Measurements from ENCODE around the gene GIN1. TPM values are rescaled to one million over a fixed set of nuclear protein-coding genes. Genes with fewer than 3 reads are reported as not detected.

Gene GIN1
- total and polyA plus RNA-seq, 4 donors = 3.1 to 12.6 (median 5.7) TPM

GRCh38 chr5:103037673-103038455 lies 82.1 kb downstream of the GIN1 start:
- Histone ChIP-seq H3K27me3 (ENCODE audit: control insufficient read depth in 3 of 3, insufficient read depth in 3 of 3, low read length in 2 of 3) (no peaks in the 10 kb centered on the region), H3K4me1 (ENCODE audit: control insufficient read depth in 5 of 5, insufficient read depth in 5 of 5, low read length in 5 of 5) (no peaks in the 10 kb centered on the region), H3K4me3 (no peak overlapping the region), H3K9me3 (ENCODE audit: control insufficient read depth in 4 of 4, insufficient read depth in 3 of 4, low read length in 3 of 4) (peaks cover 0 to 8% (median 2%) of the 10 kb centered on the region in 4 donors), H3K27ac (ENCODE audit: low read depth in 1 of 2, low read length in 1 of 2) (no peak overlapping the region), H3K9ac (ENCODE audit: insufficient read depth in 1 of 2, low read length in 2 of 2) (no peak overlapping the region), H3K36me3 (ENCODE audit: control insufficient read depth in 4 of 4, insufficient read depth in 4 of 4, low read length in 4 of 4) (peaks cover 0 to under 1% (median 0%) of the 10 kb centered on the region in 4 donors)
- no peak for DNase-seq
- no peak for ATAC-seq (ENCODE audit: insufficient read depth, low FRiP score)
- WGBS, 2 donors = 88 to 94% methylated on average over 4 of the region's 4 CpGs
- no peak for TF ChIP-seq CTCF (IDR thresholded peaks at IDR 0.05; ENCODE audit: control extremely low read depth, extremely low read depth)

- WGBS, 2 donors = 79 to 85% methylated on average over 2 of the region's 2 CpGs
- H3K27me3 ChIP-seq (ENCODE audit: control insufficient read depth in 3 of 3, insufficient read depth in 3 of 3, low read length in 2 of 3) = no peaks in the 10 kb centered on the region
- no peak overlapping the region for H3K4me3 ChIP-seq
- no peak overlapping the region for H3K9ac ChIP-seq (ENCODE audit: insufficient read depth in 1 of 2, low read length in 2 of 2)
- H3K9me3 ChIP-seq (ENCODE audit: control insufficient read depth in 4 of 4, insufficient read depth in 3 of 4, low read length in 3 of 4) = peaks cover 0 to 11% (median 2%) of the 10 kb centered on the region in 4 donors
- ATAC-seq (ENCODE audit: insufficient read depth, low FRiP score) (no peak), DNase-seq (no peak)
- no peaks in the 10 kb centered on the region for H3K4me1 ChIP-seq (ENCODE audit: control insufficient read depth in 5 of 5, insufficient read depth in 5 of 5, low read length in 5 of 5)
- no peak overlapping the region for H3K27ac ChIP-seq (ENCODE audit: low read depth in 1 of 2, low read length in 1 of 2)
- TF ChIP-seq CTCF (IDR thresholded peaks at IDR 0.05; ENCODE audit: control extremely low read depth, extremely low read depth) = no peak
- peaks cover 0 to 8% (median 3%) of the 10 kb centered on the region in 4 donors for H3K36me3 ChIP-seq (ENCODE audit: control insufficient read depth in 4 of 4, insufficient read depth in 4 of 4, low read length in 4 of 4)
Observed at GRCh38 chr5:103036601-103037000, 83.3 kb downstream of the GIN1 start.

Other genes starting within 250 kb of the GIN1 start
- gene PPIP5K2, start 163 bp upstream of the GIN1 start, total RNA-seq = 100 to 1,000 TPM in 1 of 2 donors, 10 to 100 TPM in 1; 42.8 to 109 TPM
- 10 to 100 TPM; 15.4 to 24.3 TPM for gene PPIP5K2, start 163 bp upstream of the GIN1 start, polyA plus RNA-seq
- gene MACIR, start 138.6 kb upstream of the GIN1 start, total RNA-seq = 1 to 10 TPM; 5.9 to 9.9 TPM
- gene MACIR, start 138.6 kb upstream of the GIN1 start, polyA plus RNA-seq = 1 to 10 TPM; 3.9 to 4.1 TPM